K562 (cell line): ENCODE results near the gene JMJD1C. TPM values are rescaled to one million over a fixed set of nuclear protein-coding genes. Genes with fewer than 3 reads are reported as not detected.

Experiments
- ARID4B ChIP-seq: sonication (generic); formaldehyde crosslinking; IDR thresholded peaks from 2 replicates; pipeline ENCODE4 v1.8.0; 2022; ENCODE audit warnings: mild to moderate bottlenecking, missing genetic modification reagents
- CBFA2T2 ChIP-seq: fragments of 450-650 bp; conservative IDR thresholded peaks from 2 replicates; pipeline ENCODE4 v1.6.1; 2017; ENCODE audit warnings: mild to moderate bottlenecking
- ETV1 ChIP-seq: fragments of 450-650 bp; conservative IDR thresholded peaks from 2 replicates; pipeline ENCODE4 v1.6.1; 2016; ENCODE audit warnings: missing genetic modification characterization, control low read depth, low read depth, missing compliant biosample characterization
- ETV5 ChIP-seq: sonication (generic); formaldehyde crosslinking; IDR thresholded peaks from 2 replicates; pipeline ENCODE4 v1.4.0; 2020; ENCODE audit warnings: low read depth, mild to moderate bottlenecking, missing genetic modification reagents
- EZH2 ChIP-seq: IDR thresholded peaks from 2 replicates; pipeline ENCODE4 v1.6.1; 2012; ENCODE audit warnings: low read depth, mild to moderate bottlenecking, inconsistent platforms, low read length, borderline replicate concordance
- FIP1L1 ChIP-seq: fragments of 200-400 bp; formaldehyde crosslinking; IDR thresholded peaks from 2 replicates; pipeline ENCODE4 v1.6.1; 2018; ENCODE audit warnings: mild to moderate bottlenecking, low read depth, low read length; ENCODE audit not compliant: poor library complexity, severe bottlenecking
- MITF ChIP-seq: IDR thresholded peaks from 2 replicates; pipeline ENCODE4 v1.6.1; 2014; ENCODE audit warnings: antibody characterized with exemption
- SMARCE1 ChIP-seq: fragments of 450-650 bp; IDR thresholded peaks from 2 replicates; pipeline ENCODE4 v1.7.1; 2016; ENCODE audit warnings: mild to moderate bottlenecking
- SMC3 ChIP-seq: conservative IDR thresholded peaks from 2 replicates; pipeline ENCODE4 v1.6.1; 2011; ENCODE audit warnings: low read depth, low read length, improper control_type of control experiment; ENCODE audit not compliant: insufficient read depth
- TAF1 ChIP-seq: IDR thresholded peaks from 2 replicates; pipeline ENCODE4 v1.6.1; 2011; ENCODE audit warnings: mild to moderate bottlenecking, low read length, moderate library complexity; ENCODE audit not compliant: insufficient read depth, control insufficient read depth, severe bottlenecking; ENCODE audit errors: extremely low read depth
- USF2 ChIP-seq: sonication (generic); formaldehyde crosslinking; IDR thresholded peaks from 2 replicates; pipeline ENCODE4 v1.5.0; 2020; ENCODE audit warnings: missing genetic modification reagents
- ZBTB11 ChIP-seq, 3 experiments: fragments of 200-800 bp in 1 of 3; fragments of 250-450 bp in 1 of 3; fragments of 450-650 bp in 1 of 3; sonication (Bioruptor Pico) in 1 of 3; sonication (Bioruptor generic) in 1 of 3; formaldehyde crosslinking in 1 of 3; IDR thresholded peaks; 2 replicates each; pipeline versions ENCODE4 v1.6.1 to v1.8.0; 2016 to 2022; ENCODE audit warnings: mild to moderate bottlenecking in 2 of 3, missing genetic modification characterization in 2 of 3, missing compliant biosample characterization in 1 of 3, moderate library complexity in 1 of 3
- ZNF12 ChIP-seq: sonication (generic); formaldehyde crosslinking; IDR thresholded peaks from 2 replicates; pipeline ENCODE4 v1.4.0; 2020; ENCODE audit warnings: mild to moderate bottlenecking, missing genetic modification reagents
- polyA plus RNA-seq, 8 experiments: library from polyadenylated mRNA; depleted of rRNA in 4 of 8; stranded (reverse) in 5 of 8; unstranded in 3 of 8; fragments of >200 nt; fragmentation: Nextera tagmentation in 2 of 8; fragmentation: Illumina TruSeq in 1 of 8; extraction: Ambion mirVana in 2 of 8; extraction: Trizol in 1 of 8; gene quantifications; 2 replicates each; pipeline versions ENCODE4 v1.2.1 to v1.2.3, GENCODE V29; 2011 to 2014; ENCODE audit warnings: inconsistent platforms in 1 of 8, missing spikeins in 1 of 8
- total RNA-seq, 7 experiments: library from RNA; depleted of rRNA in 6 of 7; stranded (reverse); fragments of >200 nt in 6 of 7; fragmentation: Illumina TruSeq in 2 of 7; extraction: Trizol in 2 of 7; gene quantifications; 2 replicates each; pipeline versions ENCODE4 v1.2.1 to v1.2.3, GENCODE V29; 2011 to 2021; ENCODE audit warnings: low replicate concordance in 1 of 7

Gene JMJD1C
- total and polyA plus RNA-seq, 9 of the 15 experiments (the other 6 are each of a cell fraction or from before 2014, with no cell fraction given), result 25.3 to 68.0 (median 47.2) TPM

GRCh38 chr10:63438506-63439498 is 27.0 kb downstream of the JMJD1C start (continued):
- no peak for TF ChIP-seq MITF
- TF ChIP-seq USF2, result no peak
- TF ChIP-seq FIP1L1, result no peak
- no peak for TF ChIP-seq ETV5
- TF ChIP-seq CBFA2T2, result peak; percentile 65
- TF ChIP-seq SMC3, result no peak
- no peak for TF ChIP-seq EZH2
- no peak for TF ChIP-seq ZNF12
- TF ChIP-seq ARID4B (CRISPR knock-in tag), result no peak
- no peak for TF ChIP-seq ETV1
- peak; percentile 85 for TF ChIP-seq SMARCE1
- TF ChIP-seq ZBTB11 (CRISPR knock-in tag; IDR thresholded peaks at IDR 0.05), result no peak
- TF ChIP-seq TAF1, result no peak
